ENCODE measurements around the gene ANKRD22.

ANKRD22 gene

GRCh38 chr10:88835096-88835909 lies 16.3 kb downstream of the ANKRD22 start:
- peak; percentile 82 for DNase-seq

GRCh38 chr10:88833723-88834122 lies 17.9 kb downstream of the ANKRD22 start:
- DNase-seq, result no peak

DNA sequence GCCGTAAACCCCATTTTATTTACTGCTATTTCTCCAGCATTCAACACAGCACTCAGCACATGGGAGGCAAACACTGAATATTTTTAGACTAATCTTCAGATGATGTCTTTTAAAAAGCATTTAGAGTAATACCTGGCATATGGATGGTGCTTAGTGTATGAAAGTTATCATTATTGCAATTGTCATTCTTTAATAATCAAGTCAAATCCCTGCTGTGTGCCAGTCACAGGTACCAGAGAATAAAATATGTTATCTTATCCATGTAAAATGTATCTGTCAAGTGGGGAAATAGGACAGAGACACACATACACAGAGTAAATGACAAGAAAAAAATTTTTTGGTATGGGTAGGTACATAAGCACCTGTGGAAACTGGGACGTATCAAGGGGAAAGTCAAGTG lies 18.5 kb downstream of the ANKRD22 start:
- DNase-seq, result no peak

DNA sequence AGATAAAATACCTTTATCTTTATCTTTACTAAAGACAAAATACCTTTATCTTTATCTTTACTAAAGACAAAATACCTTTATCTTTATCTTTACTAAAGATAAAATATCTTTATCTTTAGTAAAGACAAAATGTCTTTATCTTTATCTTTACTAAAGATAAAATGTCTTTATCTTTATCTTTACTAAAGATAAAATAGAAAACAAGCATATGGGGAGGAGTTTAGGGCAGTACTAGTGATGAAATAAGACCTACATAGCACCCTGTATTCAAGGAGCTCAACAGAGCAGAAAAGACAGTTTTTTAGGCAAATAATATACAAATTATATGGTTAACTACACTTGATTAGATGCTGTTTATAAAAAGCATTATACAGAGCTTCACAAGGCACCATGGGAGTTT lies 19.3 kb downstream of the ANKRD22 start:
- no peak for DNase-seq

DNA sequence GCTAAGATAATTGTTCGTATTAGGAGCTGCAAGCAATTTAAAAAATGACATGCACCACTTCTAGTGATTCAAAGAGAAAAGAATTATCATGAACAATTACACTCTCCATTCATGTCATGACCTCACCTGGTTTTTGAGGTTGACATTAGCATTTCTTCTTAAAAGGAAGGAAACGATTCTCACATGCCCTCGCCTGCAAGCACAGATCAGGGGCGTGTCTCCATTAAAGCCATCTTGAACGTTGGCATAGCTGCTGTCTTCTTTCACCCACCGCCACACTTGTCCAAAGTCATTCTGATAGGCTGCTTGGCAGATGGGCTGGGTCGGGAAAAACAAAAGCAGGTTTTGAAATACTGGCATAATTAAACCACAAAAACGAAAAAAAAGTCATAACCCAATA lies 19.9 kb downstream of the ANKRD22 start:
- no peak for DNase-seq

DNA sequence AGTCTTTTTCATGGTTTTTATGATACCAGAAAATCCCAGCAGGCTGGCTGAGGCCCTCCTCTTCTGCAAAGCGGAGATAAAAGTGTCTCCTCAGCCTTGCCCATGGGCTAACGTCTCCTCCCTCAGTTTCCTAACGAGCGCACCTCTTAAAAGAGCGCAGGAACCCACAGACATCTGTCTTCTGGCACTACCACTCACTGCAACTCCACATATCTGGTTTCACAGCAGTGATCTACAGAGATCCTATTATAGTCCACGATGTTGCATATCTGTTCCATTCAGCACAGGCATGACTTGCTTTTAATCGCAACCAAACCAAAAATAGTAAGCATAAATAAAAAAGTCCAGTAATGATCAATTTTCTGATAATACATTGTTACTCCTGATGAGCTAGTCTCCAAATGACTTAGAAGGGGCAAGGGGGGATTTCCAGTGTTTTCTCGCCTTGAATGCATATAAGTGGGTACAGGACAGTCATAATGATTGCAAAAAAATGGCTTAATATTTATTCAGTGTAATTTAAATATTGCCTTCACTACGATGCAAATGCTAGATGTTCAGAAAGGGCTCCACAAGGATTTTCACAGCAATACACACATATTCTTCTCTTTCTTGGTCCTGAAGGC lies 20.9 kb downstream of the ANKRD22 start:
- no peak for DNase-seq

GRCh38 chr10:88828310-88828709 lies 23.3 kb downstream of the ANKRD22 start:
- no peak for DNase-seq

DNA sequence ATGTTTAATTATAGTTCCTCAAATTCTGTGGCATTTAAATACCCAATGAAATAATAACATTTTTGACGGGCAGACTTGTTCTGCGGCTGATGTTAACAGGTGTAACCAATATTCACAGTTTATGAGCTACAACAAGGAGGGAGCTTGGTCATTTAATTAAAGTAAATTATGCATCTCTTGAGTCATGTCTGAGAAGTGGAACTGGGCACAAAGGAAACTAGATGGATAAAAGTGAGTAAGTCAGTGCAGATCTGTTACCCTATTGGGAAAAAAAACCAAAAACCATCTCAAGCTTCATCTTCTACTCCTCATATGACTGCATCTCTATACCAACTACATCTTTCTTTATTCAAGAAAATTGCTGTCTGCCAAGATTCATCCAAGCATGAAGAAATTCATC lies 24.0 kb downstream of the ANKRD22 start:
- DNase-seq, result no peak

GRCh38 chr10:88826388-88826787 lies 25.3 kb downstream of the ANKRD22 start:
- DNase-seq, result no peak

GRCh38 chr10:88820748-88821401 lies 30.8 kb downstream of the ANKRD22 start:
- DNase-seq, result no peak

DNA sequence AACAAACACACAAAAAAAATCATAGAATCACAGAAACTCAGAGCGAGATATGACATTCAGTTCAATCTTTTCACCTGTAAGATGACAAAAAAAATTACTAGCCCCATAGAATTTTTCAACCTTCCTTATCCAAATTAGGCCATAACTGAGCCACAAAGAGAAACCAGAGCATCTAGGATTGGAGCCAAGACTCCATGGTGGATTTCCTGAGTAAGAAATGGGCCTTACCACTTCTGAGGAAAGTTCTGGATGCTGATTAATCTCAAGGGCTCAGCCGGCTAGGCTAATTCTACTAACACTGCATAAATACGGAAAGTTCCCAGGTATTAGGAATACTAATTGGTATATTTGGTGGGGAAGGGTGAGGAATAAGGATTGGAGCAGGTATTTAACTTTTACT lies 32.4 kb downstream of the ANKRD22 start:
- no peak for DNase-seq

GRCh38 chr10:88813200-88813599 lies 38.4 kb downstream of the ANKRD22 start:
- DNase-seq, result no peak

DNA sequence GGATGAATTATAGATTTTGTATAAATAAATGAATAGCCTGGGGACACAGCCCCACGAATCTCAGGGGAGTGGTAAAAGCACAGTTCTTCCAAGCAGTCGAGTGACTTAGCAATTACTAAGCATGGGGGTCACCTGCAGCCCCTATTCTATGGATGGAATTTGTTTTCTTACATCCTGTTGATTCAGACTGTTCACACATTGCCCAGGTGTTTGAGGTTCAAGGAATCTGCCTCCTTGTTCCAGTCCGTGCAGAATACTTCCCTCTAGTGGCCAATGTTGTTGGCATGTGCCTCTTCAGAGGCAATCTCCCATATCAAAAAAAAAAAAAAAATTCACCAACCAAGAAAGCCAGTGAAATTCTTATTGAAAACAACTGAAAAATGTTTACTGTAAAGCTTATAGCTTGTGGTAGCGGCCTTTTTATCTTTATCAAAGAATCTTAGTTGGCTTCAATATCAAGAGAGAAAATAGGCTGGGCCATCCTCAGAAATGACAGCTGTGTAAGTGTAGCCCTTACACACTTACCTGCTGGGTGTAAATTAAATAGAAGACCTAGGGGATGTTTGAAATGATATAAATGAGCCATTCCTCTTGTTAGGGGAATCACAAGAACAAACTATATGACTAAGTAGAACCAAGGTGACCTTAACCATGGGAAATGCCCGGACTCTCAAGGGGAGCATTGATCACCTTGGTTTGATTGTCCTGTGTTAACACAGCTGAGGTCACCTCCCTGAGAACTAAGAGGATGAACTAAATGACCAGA lies 41.3 kb downstream of the ANKRD22 start:
- DNase-seq, result no peak

DNA sequence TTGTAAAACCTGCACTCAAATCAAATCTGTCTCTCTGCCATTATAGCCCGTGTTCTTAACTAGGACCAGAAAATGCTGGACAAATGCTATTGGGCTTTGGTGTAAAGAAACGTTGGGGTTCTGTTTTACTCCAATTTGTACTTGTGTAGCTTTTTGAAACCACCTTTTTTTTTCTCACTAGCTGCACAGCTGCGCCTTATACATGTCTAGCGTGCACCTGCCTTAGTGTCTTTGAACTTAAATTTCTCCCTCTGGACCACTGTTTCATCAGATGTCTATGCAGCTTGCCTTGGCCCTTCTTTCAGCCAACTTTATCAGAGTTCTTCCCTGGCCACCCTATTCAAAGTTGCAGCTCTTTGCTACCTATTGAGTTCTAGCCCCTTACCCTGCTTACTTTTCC lies 42.0 kb downstream of the ANKRD22 start:
- no peak for DNase-seq

GRCh38 chr10:88805924-88806323 lies 45.7 kb downstream of the ANKRD22 start:
- DNase-seq, result no peak

GRCh38 chr10:88805361-88805760 lies 46.3 kb downstream of the ANKRD22 start:
- no peak for DNase-seq

DNA sequence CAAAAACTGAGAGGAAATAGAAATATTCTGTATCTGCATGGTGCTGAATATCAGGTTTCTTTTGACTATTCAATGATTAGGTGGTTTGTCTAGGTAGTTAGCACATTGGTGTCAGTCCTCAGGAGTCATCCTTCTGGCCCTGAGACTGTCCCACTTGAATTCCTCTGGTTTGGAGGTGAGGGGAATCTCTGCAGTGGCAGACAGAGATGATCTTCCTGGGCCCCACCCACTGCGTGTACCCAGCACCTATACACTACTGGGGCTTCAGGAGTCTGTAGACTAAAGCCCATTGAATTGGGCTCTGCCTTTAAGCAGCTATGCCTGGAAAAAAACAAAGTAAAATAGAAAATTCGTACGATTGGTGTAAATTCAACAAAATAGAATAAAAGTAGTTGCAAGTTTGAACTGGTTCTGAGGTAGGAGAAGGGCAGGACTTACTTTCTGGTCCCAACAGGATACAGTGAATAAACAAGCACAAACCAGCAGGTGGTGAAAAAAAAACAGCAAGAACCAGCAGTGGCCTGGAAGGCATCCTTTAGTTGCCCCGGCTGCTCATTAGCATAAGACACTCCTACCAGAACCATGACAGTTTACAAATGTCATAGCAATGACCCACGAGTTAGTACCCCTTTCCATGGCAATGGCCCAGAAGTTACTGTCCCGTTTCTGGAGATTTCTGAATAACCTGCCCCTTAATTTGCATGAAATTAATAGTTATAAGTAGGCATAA lies 47.4 kb downstream of the ANKRD22 start:
- DNase-seq, result no peak

- DNase-seq, result no peak
These were observed 48.0 kb downstream of the ANKRD22 start for GRCh38 chr10:88803641-88804040.

DNA sequence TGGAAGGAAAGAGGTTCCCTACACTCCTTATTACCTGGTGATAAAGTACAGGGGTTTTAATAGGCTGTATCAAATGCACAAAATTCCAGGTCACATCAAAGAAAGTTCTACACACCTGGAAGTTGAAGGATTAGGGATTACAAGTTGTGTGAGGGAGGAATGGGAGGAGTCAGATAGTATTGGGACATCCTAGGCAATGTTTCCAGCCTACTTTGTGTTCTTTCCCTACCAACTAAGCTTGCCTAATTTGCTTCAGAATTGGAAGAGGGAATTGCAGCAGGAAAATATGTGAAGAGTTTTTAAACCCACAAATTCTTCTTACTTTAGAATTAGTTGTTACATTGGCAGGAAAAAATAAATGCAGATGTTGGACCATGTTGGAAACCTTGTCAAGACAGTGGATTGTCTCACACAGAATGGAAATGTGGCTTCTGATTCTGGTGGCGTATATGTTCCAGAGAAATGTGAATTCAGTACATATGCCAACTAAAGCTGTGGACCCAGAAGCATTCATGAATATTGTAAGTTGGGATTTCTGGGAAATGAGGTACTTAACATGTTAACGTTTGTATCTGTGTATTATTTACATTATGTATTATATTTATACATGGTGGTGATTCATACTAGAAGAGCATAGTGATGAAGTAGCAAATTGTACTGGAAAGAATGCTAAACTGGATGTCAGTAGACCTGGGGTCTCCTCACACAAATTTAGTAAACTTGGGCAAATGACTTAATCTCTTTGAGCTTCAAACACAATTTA lies 48.9 kb downstream of the ANKRD22 start, which contains the start of gene LIPM:
Gene LIPM, plus strand, starts transcription at position 208 of the 763 bp plus-strand sequence. Its CDS starts 167 bp downstream, at position 375.
- no peak for DNase-seq

- DNase-seq, result no peak
These were observed 51.2 kb downstream of the ANKRD22 start for GRCh38 chr10:88800152-88801125.
